Activated CD4-positive, alpha-beta T cell treated with anti-CD3 and anti-CD28 coated beads for 1 hour (primary cell): ENCODE measurements around the gene UPK1A.
"Not testable (repeated sequence)": the region's sequence is repeated elsewhere in the genome, so short reads cannot be mapped to it uniquely, and the experiment has no call there.

Experiments used
- DNase-seq: peaks from one replicate; pipeline ENCODE4 v3.0.0-alpha.2; 2020

Gene UPK1A

DNA sequence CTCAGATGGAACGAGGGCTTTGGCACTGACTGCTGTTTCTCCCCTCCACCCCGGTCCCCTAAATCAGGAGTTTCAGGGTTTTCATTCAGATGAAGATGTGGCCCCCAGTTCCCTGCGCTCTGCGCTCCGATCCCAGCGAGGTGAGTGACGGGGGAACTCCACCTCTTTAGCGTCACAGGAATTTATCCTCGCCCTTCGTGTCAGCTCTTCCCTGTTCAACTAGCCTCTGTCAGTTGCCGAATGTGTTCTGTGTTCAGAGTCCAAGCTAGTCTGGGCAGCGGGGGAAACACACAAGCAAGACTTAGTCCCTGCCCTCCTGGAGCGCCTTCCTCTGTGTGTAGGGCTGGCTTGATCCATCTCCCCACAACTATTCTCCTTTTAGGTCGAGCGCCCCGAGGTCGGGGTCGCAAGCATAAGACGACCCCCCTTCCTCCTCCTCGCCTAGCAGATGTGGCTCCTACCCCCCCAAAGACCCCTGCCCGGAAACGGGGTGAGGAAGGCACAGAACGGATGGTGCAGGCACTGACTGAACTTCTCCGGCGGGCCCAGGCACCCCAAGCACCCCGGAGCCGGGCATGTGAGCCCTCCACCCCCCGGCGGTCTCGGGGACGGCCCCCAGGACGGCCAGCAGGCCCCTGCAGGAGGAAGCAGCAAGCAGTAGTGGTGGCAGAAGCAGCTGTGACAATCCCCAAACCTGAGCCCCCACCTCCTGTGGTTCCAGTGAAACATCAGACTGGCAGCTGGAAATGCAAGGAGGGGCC is 53.3 kb downstream of the UPK1A start:
- DNase-seq: no peak

DNA sequence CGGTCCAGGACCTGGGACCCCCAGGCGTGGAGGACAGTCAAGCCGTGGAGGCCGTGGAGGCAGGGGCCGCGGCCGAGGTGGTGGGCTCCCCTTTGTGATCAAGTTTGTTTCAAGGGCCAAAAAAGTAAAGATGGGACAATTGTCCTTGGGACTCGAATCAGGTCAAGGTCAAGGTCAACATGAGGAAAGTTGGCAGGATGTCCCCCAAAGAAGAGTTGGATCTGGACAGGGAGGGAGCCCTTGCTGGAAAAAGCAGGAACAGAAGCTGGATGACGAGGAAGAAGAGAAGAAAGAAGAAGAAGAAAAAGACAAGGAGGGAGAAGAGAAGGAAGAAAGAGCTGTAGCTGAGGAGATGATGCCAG is 53.8 kb downstream of the UPK1A start:
- DNase-seq: no peak

DNA sequence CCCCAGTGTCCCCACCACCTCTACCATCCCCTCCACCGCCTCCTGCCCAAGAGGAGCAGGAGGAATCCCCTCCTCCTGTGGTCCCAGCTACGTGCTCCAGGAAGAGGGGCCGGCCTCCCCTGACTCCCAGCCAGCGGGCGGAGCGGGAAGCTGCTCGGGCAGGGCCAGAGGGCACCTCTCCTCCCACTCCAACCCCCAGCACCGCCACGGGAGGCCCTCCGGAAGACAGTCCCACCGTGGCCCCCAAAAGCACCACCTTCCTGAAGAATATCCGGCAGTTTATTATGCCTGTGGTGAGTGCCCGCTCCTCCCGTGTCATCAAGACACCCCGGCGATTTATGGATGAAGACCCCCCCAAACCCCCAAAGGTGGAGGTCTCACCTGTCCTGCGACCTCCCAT is 54.3 kb downstream of the UPK1A start:
- no peak for DNase-seq

DNA sequence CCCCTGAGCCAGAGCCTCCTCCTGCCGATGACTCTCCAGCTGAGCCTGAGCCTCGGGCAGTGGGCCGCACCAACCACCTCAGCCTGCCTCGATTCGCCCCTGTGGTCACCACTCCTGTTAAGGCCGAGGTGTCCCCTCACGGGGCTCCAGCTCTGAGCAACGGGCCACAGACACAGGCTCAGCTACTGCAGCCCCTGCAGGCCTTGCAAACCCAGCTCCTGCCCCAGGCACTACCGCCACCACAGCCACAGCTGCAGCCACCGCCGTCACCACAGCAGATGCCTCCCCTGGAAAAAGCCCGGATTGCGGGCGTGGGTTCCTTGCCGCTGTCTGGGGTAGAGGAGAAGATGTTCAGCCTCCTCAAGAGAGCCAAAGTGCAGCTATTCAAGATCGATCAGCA is 55.1 kb downstream of the UPK1A start:
- no peak for DNase-seq

DNA sequence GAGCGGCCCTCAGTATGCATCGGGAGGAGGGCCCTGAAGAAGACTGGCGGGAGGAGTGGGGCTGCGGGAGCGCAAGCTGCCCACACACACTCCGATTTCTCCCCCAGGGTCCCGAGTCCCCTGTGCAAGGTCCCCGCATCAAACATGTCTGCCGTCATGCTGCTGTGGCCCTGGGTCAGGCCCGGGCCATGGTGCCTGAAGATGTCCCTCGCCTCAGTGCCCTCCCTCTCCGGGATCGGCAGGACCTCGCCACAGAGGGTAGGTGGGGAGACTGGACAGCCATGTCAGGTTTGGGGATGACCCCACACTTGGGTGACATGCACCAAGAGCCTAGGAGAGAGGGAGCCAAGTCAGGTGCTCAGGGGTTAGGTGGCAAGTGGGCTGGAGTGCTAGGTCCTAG is 56.1 kb downstream of the UPK1A start:
- DNase-seq: no peak

DNA sequence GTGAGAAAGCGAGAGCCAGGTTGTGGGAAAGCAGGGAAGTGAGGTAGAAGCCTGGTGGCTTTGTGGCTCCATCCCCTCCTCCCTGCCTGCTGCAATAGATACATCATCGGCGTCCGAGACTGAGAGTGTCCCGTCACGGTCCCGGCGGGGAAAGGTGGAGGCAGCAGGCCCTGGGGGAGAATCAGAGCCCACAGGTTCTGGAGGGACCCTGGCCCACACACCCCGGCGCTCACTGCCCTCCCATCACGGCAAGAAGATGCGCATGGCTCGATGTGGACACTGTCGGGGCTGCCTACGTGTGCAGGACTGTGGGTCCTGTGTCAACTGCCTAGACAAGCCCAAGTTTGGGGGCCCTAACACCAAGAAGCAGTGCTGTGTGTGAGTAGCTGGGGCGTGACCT is 56.6 kb downstream of the UPK1A start:
- no peak for DNase-seq

DNA sequence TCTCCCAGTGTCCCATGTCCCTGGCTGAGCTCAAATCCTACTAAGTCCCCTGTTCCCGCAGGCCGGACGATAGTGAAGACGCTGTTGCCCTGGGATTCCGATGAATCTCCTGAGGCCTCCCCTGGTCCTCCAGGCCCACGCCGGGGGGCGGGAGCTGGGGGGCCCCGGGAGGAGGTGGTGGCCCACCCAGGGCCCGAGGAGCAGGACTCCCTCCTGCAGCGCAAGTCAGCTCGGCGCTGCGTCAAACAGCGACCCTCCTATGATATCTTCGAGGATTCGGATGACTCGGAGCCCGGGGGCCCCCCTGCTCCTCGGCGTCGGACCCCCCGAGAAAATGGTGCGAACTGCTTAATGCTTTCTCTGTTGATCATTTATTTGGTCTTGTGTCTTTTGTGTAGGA is 57.4 kb downstream of the UPK1A start:
- DNase-seq: no peak

DNA sequence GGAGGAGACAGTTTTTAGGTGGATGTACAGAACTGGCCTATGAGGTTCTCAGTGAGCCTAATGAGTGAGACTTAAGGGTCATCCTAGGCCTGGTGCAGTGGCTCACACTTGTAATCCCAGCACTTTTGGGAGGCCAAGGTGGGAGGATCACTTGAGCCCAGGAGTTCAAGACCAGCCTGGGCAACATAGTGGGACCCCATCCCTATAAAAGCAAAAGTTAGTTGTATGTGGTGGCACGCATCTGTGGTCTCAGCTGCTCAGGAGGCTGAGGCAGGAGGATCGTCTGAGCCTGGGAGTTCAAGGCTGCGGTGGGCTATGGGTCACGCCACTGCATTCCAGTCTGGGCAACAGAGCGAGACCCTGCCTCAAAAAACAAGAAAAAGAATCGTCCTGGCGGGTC is 57.8 kb downstream of the UPK1A start:
- DNase-seq: not testable (repeated sequence)

DNA sequence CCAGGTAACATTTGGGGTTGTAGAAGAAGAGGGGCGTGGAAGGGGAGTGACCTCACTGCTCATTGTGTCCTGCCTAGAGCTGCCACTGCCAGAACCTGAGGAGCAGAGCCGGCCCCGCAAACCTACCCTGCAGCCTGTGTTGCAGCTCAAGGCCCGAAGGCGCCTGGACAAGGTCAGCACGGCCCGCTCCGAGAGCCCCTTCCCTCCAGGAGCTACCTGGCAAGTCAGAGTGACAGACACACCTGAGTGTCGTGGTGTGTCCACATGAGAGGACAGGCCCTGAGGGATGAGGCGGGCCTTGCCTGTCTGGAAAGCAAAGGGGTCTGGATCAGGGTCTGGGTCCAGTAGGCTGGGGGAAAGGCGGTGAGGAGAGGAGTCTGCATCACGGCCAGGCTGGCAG is 58.2 kb downstream of the UPK1A start:
- DNase-seq: no peak

DNA sequence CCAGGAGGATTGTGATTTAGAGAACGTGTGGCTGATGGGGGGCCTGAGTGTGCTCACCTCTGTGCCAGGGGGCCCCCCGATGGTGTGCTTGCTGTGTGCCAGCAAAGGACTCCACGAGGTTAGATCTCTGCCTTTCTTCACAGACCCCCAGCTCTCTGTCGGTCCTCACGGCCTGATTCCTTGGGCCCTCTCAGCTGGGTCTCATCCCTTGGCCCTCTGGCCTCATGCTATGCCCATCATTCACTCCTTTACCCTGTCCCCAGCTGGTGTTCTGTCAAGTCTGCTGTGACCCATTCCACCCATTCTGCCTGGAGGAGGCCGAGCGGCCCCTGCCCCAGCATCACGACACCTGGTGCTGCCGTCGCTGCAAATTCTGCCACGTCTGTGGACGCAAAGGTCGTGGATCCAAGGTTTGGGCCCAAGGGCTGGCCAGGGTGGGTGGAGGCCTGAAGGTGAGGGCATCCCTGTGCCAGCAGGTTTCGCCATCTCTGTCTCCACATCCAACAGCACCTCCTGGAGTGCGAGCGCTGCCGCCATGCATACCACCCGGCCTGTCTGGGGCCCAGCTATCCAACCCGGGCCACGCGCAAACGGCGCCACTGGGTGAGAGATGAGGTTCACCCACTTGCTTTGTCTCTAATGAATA is 59.0 kb downstream of the UPK1A start:
- no peak for DNase-seq

DNA sequence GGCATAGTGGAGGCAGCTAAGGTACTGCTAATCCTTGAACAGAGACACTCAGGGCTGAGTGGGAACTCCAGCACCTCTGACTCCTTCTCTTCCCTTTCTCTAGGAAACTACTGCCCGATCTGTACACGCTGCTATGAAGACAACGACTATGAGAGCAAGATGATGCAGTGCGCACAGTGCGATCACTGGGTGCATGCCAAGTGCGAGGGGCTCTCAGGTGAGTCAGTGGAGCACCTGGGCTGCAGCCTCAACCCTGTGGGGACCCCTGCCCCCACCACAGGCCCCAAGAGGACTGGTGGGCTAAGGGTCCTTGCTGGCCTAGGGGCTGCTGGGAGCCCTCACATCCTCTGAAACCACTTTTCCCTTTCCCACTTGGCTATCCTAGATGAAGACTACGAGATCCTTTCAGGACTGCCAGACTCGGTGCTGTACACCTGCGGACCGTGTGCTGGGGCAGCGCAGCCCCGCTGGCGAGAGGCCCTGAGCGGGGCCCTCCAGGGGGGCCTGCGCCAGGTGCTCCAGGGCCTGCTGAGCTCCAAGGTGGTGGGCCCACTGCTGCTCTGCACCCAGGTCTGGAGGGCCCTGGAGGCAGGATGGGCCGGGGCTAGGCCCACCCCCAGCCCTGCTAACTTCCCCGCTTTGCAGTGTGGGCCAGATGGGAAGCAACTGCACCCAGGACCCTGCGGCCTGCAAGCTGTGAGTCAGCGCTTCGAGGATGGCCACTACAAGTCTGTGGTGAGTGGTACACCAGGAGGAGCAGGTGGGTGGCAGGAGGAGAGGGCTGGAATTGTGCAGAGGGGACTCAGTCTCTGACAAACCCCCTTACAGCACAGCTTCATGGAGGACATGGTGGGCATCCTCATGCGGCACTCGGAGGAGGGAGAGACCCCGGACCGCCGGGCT is 61.0 kb downstream of the UPK1A start:
- DNase-seq: no peak
